SU-DHL-6 (cell line): ENCODE results near the gene CEACAM20.
"Not testable (repeated sequence)": the region's sequence is repeated elsewhere in the genome, so short reads cannot be mapped to it uniquely, and the experiment has no call there.

Experiments used
- EZH2phosphoT487 ChIP-seq: fragments of 200-600 bp; sonication (generic), shearing (Covaris generic); conservative IDR thresholded peaks from 2 replicates; pipeline ENCODE4 v1.6.1; 2018; ENCODE audit warnings: mild to moderate bottlenecking, antibody characterized with exemption, low read length, moderate library complexity, mixed read lengths
- TF ChIP-seq, protein P1 (sequence below): fragments of 200-600 bp; sonication (generic); IDR thresholded peaks from one replicate; pipeline ENCODE4 v1.5.1; 2017; ENCODE audit warnings: antibody characterized with exemption, mild to moderate bottlenecking, low read length, moderate library complexity; ENCODE audit not compliant: insufficient read depth, poor library complexity, severe bottlenecking

DNA sequence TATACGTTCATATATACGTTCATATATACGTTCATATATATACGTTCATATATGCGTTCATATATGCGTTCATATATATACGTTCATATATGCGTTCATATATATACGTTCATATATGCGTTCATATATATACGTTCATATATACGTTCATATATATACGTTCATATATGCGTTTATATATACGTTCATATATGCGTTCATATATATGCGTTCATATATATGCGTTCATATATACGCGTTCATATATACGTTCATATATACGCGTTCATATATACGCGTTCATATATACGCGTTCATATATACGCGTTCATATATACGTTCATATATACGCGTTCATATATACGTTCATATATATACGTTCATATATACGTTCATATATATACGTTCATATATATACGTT lies 21.5 kb upstream of the CEACAM20 start:
- TF ChIP-seq, protein P1, sequence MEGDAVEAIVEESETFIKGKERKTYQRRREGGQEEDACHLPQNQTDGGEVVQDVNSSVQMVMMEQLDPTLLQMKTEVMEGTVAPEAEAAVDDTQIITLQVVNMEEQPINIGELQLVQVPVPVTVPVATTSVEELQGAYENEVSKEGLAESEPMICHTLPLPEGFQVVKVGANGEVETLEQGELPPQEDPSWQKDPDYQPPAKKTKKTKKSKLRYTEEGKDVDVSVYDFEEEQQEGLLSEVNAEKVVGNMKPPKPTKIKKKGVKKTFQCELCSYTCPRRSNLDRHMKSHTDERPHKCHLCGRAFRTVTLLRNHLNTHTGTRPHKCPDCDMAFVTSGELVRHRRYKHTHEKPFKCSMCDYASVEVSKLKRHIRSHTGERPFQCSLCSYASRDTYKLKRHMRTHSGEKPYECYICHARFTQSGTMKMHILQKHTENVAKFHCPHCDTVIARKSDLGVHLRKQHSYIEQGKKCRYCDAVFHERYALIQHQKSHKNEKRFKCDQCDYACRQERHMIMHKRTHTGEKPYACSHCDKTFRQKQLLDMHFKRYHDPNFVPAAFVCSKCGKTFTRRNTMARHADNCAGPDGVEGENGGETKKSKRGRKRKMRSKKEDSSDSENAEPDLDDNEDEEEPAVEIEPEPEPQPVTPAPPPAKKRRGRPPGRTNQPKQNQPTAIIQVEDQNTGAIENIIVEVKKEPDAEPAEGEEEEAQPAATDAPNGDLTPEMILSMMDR: not testable (repeated sequence)
- not testable (repeated sequence) for TF ChIP-seq EZH2phosphoT487
